Keratinocyte (primary cell): Measurements from ENCODE around the gene EPG5.

Experiments used
- CTCF ChIP-seq, 3 experiments: IDR thresholded peaks in 1 of 3; conservative IDR thresholded peaks in 1 of 3; optimal IDR thresholded peaks in 1 of 3; 2 replicates in 2 of 3; 3 replicates in 1 of 3; pipeline versions ENCODE3 to v1.5.1; 2011; ENCODE audit warnings: low read length in 3 of 3, mild to moderate bottlenecking in 3 of 3, moderate library complexity in 2 of 3, control low read depth in 1 of 3, inconsistent platforms in 1 of 3; ENCODE audit not compliant: insufficient read depth in 2 of 3; ENCODE audit errors: extremely low read depth in 1 of 3
- EZH2 ChIP-seq: IDR thresholded peaks from one replicate; pipeline ENCODE4 v1.6.1; 2012; ENCODE audit warnings: inconsistent platforms, mild to moderate bottlenecking, low read length, moderate library complexity

DNA sequence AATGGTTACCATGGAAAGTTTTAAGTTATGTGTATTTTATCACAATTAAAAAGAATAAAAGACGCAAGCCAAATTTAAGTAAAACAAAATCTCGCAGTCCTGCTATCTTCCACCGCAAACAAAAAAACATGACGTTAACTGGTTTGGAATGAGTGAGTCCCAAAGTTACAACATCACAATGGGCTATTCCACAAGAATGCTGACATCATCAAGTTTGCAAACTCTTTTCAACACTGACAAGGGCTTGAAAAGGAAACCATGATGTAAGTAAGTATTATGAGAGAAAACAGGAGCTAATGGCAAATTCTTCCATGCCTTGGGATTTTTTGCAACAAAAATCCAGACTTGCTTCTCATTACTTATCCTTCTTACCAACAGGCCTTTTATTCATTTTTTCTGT is 110.6 kb downstream of the EPG5 start:
- TF ChIP-seq CTCF (optimal IDR thresholded peaks at IDR 0.05 in 1 of 3, IDR thresholded peaks at IDR 0.05 in 1 of 3, conservative IDR thresholded peaks at IDR 0.05 in 1 of 3; ENCODE audit: extremely low read depth in 1 of 3, insufficient read depth in 2 of 3, low read length in 3 of 3) = no peak
- TF ChIP-seq EZH2 = no peak
